ENCODE measurements around the gene ZNF790.

GRCh38 chr19:36849701-36850558 is 11.7 kb upstream of the ZNF790 start:
- TF ChIP-seq CTCF (IDR thresholded peaks at IDR 0.05; ENCODE audit: insufficient read depth, low read length), result no peak
- TF ChIP-seq SPI1 (IDR thresholded peaks at IDR 0.05; ENCODE audit: borderline replicate concordance, low read depth), result peak; percentile 44; the same call in 1 of the 2 replicates
- TF ChIP-seq GABPA (IDR thresholded peaks at IDR 0.05; ENCODE audit: low read depth), result no peak; the same call in 1 of the 2 replicates

Measured in HL-60 (cell line).